ENCODE measurements around the gene RTF1.

DNA sequence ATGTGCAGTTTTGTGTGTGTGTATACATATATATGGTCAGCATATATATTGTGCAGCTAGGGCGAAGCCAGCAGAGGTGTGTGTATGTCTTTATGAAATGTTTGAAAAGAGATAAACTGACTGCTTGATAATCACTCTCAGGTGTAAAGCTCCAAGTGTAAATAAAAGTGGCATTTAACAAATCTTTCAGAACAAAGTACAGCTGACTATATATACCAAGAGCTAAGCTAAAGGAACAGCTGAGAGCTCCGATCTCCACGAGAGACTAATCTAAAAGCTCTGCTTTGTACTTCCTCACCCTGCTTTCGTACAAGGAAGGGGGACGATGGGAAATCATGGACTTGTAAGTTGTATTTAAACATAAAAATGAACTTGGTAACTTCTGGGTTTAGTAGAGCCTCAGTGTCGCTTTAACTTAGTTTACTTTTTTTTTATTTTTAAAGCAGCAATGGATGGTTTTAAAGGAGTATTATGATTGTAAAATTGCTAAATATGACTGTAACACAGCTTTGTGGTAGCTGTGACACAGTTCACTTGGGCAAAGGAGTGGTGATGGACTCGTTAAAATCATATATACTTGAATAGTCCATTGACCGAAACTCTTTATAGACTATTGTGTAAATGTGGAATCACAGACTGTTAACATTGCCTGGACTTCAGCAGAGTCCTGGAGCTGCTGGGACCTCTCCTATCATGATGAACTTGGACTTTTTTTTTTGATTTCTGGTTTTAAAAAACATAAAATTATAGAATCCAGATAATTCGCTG lies 65.4 kb downstream of the RTF1 start:
- TF ChIP-seq, protein P1, sequence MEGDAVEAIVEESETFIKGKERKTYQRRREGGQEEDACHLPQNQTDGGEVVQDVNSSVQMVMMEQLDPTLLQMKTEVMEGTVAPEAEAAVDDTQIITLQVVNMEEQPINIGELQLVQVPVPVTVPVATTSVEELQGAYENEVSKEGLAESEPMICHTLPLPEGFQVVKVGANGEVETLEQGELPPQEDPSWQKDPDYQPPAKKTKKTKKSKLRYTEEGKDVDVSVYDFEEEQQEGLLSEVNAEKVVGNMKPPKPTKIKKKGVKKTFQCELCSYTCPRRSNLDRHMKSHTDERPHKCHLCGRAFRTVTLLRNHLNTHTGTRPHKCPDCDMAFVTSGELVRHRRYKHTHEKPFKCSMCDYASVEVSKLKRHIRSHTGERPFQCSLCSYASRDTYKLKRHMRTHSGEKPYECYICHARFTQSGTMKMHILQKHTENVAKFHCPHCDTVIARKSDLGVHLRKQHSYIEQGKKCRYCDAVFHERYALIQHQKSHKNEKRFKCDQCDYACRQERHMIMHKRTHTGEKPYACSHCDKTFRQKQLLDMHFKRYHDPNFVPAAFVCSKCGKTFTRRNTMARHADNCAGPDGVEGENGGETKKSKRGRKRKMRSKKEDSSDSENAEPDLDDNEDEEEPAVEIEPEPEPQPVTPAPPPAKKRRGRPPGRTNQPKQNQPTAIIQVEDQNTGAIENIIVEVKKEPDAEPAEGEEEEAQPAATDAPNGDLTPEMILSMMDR (IDR thresholded peaks at IDR 0.05; ENCODE audit: low read length) = no peak
- no peak for TF ChIP-seq EZH2 (IDR thresholded peaks at IDR 0.05; ENCODE audit: borderline replicate concordance, low read length)

All from OCI-LY1 (cell line).